HG03571 (cell line): Measurements from ENCODE around the gene TTN.
A peak's percentile ranks its signal among the peaks of the same experiment; 100 is the strongest.
"Not testable (repeated sequence)": the region's sequence is repeated elsewhere in the genome, so short reads cannot be mapped to it uniquely, and the experiment has no call there.

ENCODE experiments used
- ATAC-seq: cut with Tn5 transposase; IDR thresholded peaks from one replicate; pipeline ENCODE4 v1.9.1; 2021; ENCODE audit not compliant: unreplicated experiment

Gene TTN

DNA sequence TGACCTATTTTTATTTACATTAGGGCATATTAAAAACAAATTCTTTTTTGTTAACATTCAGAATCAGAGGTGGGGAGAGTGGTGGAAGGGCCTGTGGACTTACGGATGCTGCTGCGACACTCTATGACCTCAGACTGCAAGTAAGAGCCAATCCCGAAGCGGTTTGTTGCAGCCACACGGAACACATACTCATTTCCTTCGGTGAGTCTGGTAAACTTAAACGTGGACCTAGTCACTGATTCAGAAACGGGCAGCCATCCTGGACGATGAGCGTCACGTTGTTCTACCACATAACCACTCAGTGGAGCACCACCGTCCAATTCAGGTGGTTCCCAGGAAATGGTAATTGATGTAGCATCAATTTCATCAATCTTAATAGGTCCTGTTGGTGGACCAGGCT lies 265.1 kb downstream of the TTN start:
- ATAC-seq = no peak

DNA sequence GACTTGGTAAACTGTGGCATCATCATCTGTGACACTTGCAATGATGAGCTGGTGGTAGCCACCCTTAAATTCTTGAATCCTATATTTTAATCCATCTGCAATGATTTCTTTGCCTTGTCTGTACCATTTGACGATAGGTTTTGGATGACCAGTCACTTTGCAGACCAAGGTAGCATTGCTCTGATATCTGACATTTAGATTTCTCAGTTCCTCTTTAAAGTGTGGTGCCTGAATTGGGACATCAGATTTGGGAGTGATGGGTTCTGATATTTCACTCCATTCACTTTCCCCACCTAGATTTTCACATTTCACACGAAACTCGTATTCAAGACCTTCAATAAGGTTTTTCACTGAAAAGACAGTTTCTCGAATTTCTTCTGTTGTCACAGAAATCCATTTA lies 271.2 kb downstream of the TTN start:
- no peak for ATAC-seq

DNA sequence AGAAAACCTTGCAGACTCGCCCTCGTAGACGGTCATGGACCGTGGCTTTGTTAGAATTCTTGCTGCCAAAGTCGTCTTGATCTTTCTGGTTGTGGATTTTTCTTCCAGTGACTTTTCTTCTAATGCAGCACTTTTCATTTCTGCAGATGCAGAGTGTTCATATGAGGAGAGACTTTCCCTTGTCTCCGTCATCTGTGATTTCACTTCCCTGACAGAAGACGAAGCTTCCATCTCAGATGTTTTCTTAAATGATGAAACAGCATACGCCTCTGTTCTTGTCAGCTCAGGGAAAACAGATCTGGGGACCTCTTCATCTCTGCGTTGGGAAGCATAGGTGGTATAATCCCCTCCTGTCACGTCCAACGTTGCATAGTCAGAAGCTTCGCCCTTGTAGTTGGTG lies 276.1 kb downstream of the TTN start:
- no peak for ATAC-seq

DNA sequence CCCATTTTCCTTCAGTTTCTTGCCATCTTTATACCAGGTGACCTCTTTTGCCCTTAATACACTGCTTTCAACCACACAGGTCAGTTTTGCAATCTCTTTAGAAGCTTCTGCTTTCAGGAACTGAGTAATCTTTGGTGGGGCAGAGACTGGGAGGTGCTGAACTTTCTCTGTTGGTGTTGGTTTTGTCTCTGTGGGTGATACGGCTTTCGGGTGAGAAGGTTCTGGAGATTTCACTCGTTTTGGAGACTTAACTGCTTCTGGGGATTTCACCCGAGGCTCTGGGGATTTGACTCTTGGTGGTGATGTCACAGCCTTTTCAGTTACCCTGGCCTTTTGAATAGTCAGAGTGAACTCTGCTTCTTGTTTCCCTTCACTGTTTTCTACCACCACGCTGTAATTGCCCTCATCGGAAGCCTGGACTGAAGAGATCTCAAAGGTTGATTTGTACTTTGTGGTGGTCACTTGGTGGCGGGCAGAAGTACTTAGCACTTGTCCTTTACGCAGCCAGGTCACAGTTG lies 276.5 kb downstream of the TTN start:
- peak; percentile 93 for ATAC-seq

DNA sequence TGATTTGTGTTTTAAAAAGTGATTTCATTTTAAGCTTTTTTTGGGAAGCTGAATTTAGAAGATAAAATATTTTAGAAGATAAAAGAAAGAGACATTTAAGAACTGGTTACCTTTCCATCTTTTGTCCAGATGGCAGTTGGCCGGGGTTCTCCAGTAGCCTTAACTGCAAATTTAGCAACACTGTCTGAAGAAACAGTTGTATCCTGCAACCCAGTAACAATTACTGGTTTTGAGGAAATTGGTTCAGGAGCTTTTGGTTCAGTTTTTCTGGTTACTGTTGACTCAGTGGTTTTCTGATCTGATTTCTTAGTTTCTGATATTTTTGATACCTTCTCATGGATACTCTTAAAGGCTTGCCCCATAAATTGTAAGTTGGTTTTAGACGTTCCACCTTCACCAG lies 277.1 kb downstream of the TTN start:
- ATAC-seq = no peak

DNA sequence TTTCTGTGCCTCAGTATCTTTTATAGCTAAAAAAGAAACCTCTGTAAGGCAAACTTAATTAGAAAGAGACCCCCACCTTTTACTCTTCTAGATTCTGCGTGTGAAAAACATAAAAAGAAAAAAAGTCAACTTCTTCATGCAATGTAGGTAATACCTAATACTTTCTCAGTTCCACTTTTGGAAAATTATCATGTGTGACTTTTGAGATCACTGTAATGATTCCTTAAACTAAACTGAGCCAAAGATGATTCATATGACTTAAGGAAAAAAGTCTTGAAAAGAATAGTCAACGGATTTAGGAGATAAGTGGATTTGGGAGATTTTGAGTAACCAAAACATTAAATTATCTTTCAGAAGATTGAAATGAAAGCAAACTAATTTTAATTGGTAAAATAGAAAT lies 278.0 kb downstream of the TTN start:
- no peak for ATAC-seq

DNA sequence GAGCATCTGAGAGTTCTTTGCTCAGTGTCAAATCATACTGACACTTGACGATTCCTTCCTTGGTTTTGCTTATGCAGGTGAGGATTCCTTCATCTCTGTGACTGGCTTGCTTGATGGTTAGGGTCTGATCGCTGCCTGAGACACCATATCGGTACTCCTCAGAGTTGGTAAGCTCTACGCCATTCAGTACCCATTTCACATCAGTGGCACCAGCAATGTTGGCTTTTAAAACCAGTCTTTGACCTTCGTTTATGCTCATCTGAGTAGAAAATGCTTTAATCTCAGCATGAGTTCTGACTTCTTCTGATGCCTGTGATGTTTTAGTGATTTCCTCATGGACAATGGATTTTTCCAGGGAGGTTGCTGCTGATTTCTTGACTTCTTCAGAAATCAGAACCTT lies 278.6 kb downstream of the TTN start:
- ATAC-seq = no peak

DNA sequence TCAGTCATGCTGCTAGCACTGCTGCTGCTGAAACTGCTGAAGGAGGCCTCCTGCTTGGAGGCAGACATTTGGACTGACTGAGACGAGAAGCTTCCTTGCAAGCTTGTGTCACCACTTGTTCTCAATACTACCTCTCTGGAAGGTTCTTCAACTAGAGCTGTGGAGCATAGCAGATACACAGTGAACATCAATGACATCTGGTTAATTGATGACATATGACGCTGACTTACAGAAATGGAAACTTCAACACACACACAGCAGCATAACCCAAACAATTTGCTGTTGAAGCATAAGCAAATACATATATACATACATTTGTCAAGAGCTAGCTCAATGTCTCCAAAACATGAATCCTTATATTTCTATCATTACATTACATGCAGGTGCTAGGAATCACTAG lies 279.6 kb downstream of the TTN start:
- ATAC-seq = no peak

DNA sequence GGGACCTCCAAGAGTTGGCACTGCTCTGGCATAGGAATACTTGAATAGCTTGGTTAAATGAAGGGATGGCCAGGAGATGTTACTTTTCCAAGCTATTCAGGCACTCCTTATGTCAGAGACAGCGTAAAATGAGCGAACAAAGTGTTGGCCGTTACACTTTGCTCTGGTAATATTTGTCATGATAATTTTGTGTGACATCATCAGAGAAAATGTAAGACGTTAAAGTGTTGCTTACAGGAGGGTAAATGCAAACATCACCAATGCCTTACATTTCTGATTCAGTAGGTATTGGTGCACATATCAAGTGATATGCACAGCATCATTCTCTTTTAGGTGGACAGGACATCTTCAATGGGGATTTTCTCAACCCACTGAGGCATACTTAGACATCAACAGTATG lies 281.0 kb downstream of the TTN start:
- no peak for ATAC-seq

DNA sequence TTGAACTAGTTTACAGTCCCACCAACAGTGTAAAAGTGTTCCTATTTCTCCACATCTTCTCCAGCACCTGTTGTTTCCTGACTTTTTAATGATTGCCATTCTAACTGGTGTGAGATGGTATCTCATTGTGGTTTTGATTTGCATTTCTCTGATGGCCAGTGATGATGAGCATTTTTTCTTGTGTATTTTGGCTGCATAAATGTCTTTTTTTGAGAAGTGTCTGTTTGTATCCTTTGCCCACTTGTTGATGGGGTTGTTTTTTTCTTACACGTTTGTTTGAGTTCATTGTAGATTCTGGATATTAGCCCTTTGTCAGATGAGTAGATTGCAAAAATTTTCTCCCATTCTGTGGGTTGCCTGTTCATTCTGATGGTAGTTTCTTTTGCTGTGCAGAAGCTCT lies 281.8 kb downstream of the TTN start:
- ATAC-seq = not testable (repeated sequence)

DNA sequence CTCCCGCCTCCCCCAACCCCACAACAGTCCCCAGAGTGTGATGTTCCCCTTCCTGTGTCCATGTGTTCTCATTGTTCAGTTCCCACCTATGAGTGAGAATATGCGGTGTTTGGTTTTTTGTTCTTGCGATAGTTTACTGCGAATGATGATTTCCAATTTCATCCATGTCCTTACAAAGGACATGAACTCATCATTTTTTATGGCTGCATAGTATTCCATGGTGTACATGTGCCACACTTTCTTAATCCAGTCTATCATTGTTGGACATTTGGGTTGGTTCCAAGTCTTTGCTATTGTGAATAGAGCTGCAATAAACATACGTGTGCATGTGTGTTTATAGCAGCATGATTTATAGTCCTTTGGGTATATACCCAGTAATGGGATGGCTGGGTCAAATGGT lies 282.2 kb downstream of the TTN start:
- not testable (repeated sequence) for ATAC-seq

DNA sequence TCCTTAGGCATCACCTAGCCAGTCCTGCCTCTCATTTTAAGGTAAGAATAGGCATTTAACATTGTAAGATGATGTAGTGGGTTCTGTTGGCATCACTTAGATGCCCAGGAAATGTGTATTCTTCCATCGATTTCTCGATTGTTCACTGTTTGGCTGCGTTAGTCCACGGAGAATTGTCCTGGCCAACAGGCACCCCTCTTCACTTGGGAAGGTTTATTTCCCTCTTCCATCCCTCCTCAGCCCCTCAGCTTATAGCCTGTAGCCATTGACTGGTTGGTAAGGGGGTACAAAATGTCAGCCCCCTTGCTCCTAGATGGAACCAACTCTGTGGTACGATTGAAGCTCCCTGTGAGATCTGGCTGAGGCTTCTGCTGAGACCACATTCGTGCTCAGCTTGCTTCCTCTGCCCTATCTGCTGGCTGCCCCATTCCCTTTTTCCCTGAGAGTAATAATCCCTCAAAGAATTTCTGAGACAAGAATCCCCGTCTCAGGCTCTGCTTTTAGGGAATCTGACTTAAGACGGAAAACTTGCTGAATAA lies 283.6 kb downstream of the TTN start:
- ATAC-seq = no peak

DNA sequence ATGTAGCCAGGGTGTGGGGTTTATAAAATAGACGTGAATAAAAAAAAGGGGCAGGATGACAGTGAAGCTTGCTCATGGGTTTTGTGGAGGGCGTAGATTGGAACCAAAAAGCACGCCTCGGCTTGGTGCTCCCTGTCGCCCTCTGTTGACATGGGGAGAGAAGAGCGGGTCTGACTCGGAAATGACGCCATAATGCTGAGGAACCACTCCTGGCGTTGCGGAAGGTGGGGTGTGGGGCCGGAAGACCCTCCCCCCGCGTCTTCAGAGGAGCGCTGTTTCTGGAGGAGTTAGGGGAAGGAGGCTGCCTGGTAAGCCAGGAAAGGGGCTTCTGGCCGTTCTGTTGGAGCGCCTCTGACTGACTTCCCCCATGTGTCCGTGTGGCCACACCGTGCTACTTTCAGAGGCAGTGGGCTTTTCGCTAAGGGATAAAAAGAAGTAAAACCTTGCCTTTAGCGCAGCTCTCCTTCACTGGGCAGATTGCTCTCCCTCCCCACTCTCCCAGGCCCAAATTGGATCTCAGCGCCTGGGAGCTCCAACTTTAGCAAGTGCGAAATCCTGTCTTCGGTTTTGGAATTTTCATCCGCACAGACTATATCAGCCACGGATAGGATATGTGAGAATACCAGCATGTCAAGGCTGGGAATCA lies 284.1 kb downstream of the TTN start:
- peak; percentile 91 for ATAC-seq

DNA sequence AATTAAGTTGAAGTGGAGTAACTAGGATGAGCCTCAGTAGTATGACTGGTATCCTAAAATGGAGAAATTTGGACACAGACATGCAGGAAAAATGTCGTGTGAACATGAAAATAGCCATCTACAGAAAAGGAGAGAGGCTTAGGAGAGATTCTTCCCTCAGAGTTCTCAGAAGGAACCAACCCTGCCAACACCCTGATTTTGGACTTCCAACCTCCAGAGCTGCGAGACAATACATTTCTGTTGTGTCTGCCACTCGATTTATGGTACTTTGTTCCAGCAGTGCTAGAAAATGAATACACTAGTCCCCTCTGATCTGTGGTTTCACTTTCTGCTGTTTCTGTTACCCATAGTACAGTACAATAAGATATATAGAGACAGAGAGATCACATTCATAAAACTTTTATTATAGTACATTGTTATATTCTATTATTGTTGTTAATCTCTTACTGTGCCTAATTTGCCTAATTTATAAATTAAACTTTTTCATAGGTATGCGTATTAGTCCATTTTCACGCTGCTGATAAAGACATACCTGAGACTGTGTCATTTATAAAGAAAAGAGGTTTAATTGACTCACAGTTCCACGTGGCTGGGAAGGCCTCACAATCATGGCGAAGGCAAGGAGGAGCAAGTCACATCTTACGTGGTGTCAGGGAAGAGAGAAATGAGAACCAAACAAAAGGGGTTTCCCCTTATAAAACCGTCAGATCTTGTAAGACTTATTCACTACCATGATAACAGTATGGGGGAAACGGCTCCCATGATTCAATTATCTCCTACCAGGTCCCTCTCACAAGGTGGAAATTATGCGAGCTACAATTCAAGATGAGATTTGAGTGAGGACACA lies 285.7 kb downstream of the TTN start:
- ATAC-seq = no peak

DNA sequence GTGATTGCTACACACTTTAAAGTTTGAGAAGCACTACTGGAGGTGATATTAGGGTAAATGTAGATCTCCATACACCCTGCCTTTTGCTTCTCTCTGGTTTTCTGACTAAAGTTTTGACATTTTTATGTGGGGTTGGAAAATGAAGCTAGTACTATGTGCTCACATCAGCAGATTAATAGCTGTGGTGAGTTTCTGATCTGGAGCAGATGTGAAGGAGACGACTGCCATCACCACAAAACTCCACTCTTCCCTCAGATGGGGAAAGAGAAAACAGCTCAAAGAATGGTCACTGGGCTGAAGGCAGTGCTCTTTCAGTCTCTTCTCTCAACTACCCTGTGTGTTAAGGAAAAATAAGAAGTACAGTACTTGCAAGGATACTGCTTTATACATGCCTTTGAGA lies 289.7 kb downstream of the TTN start:
- no peak for ATAC-seq

DNA sequence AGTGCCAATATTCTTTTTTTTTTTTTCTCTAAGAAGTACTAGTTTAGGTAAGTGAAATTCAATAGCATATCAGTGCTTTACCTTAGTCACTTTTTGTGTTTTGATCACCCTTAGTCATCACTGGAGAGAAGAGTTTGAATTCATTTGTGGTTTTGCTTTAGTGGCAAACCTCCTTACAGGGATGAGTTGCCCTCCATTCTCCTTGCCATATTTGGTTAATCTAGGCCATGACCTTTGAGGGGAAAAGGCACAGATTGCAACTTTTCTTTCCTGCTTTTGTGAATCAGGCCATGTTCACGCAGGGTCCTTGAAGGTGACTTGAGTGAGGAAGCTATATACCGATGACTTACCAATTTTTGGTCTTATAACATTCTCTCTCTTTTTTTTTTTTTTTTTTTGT lies 292.6 kb downstream of the TTN start:
- no peak for ATAC-seq

DNA sequence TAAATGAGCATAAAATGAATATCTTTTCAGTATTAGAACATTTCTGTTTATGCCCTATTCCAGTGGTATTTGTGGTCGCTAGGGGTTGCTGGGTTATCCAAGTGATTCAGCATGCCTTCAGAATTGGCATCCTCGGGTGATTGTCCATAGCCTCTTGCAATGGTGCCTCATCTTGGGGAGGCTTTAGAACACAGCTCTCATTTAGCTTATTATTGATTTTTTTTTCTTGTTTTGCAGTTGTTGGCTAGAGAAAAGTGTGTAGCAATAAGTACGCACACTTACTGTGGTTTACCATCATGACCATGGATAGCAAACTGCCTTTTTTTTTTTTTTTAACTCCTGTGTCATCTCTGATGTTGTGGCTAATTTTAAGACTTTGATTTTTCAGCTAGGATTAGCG lies 293.3 kb downstream of the TTN start:
- ATAC-seq = no peak

DNA sequence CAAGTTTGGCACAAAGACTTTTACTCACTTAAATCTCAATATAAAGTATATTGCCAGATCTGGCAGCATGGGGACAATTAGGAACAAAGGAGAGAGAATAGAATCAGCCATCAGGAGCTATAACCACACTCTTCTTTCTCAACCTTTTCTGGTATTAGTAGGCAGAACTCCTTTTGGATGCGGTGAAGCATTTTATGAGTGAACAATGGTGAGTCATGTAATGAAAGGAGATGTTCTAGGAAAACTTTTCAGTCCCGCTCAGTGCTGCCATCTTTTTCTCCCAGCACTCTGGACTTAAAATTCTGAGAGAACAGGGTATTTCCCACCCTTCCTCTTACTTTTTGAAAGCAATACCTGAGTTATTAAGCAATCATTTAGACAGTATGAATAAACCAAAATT lies 294.7 kb downstream of the TTN start:
- no peak for ATAC-seq

DNA sequence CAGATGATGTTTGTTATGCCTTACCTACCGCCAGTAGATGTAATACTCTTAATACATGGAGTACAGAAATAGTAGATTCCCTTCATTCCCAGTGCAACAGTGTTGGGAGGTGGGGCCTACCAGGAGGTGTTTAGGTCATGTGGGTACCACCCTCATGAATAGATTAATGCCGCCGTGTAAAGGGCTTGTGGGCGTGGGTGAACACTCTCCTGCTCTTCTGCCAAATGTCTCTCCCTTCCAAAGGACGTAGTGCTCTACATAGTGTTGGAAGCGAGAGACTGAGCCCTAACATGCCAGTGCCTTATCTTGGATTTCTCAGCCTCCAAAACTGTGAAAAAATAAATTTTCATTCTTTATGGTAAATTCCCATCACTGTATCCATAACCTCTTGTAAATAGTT lies 296.8 kb downstream of the TTN start:
- no peak for ATAC-seq

DNA sequence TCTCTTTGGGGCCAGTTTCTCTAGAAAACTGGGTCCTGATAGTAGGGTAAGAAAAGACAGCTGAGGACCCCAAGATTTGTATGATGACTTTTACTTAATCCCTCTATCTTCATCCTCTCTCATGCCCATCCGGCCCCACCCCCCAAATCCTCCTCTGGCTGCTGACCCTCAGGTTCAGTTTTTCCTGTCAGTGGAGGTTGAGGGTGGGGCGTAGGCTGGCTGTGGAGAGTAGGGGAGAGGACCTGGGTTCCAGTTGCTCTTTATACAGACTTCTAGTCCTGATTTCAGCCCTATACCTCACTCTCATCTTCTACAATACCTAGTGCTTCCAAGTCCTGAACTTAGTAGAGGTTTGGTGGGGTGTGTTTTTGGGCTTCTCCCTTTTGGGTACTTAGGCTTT lies 298.6 kb downstream of the TTN start:
- no peak for ATAC-seq

DNA sequence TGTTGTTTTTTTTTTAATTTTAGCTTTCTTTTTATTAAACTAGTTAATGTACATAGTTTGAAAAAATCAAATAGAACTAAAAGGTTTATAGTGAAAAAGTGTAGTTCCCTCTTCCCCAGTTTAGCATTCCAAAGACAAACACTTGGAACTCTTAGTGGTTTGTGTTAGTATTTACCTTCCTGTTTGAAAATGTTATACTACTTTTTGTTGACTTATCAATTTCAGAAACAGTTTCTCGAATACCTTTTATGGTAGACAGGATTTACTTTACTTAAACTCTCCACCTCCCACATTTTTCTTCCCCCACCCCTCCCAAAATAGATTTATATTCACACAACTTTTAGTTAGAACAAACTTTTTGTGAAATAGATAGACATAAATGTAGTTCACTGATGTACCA lies 300.3 kb downstream of the TTN start:
- no peak for ATAC-seq

DNA sequence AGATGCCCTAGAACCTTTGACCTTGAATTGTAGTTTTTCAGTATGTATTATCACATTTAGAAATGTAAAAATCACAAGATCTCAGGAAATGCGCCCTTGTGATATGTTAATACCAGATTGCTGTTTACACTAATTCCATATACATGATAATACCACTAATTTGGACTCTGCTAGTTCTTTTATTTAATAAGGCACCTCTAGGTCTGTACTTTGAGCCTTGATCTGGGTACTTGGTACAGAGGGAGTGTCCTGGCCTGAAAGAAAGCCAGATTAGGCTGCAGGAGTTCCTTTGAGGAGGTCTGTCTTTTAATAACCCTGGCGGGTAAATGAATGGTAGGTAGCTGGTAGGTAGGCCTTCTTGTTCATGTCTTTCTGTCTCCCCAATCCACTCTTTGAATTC lies 300.7 kb downstream of the TTN start:
- ATAC-seq = no peak
